ENCODE measurements around the gene TSPAN11.

Gene TSPAN11

DNA sequence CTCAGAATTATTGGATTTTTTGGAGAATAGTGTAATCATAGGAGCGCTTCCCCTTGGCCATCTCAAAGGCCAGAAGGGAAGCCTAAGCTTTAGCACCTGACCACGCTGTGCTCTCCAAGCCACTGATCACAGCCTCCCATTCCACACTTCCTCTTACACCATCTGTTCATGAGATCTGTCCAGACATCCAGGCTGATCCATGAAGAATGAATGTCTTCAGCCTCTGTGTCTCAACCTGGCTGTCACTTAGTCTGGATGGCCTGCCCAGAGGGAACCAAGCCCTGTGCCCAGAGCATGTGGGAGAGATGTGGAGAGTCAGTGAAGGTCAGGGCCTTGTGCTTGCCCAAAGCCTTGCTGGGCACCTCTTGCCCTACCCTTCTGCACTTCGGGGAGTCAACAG, 40.5 kb downstream of the TSPAN11 start:
- ChIA-PET POLR2A (no interaction called here), CTCF (interaction anchor here (0.7 kb wide), 1 partner anchor 67 kb away, joined by 3 read pairs; no protein-coding TSS in a partner anchor)

DNA sequence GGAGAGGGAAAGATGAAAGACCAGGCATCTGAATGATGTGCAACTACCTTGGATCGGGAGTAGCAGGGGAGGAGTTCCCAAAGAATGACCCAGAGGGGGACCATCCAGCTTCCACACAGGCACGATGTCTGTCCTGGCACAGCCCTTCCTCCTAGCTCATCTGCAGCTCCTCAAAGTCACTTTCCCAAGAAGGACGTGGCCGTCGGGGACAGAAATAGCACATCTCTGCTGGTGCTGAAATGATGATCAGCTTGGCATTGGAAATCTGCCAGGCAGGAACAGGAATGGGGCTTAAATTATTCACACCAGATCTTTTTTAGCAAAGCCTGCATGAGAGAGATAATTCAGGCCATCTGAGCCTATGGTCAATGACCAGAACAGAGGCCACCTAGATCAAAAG, 41.7 kb downstream of the TSPAN11 start:
- Histone ChIP-seq H3K36me3 (ENCODE audit: control insufficient read depth in 4 of 4, insufficient read depth in 4 of 4, low read length in 3 of 4) (no peaks in the 10 kb centered on the region), H3K27me3 (replicated peaks in 2 of 5; ENCODE audit: control insufficient read depth in 4 of 5, insufficient read depth in 5 of 5, low read length in 4 of 5) (peaks cover 0 to 23% (median 9%) of the 10 kb centered on the region in 5 experiments), H3K4me3 (ENCODE audit: control insufficient read depth in 1 of 7, extremely low read depth in 1 of 7, insufficient read depth in 4 of 7, low read depth in 2 of 7, low read length in 6 of 7) (no peak overlapping the region), H3K4me1 (ENCODE audit: control extremely low read depth in 1 of 4, control insufficient read depth in 4 of 4, insufficient read depth in 4 of 4, low read length in 3 of 4) (no peaks in the 10 kb centered on the region), H3K9me3 (ENCODE audit: control extremely low read depth in 1 of 5, control insufficient read depth in 4 of 5, insufficient read depth in 2 of 5, low read depth in 1 of 5, low read length in 4 of 5) (no peaks in the 10 kb centered on the region), H3K27ac (ENCODE audit: insufficient read depth in 1 of 2, low read depth in 1 of 2, low read length in 2 of 2, poor library complexity in 1 of 2, severe bottlenecking in 2 of 2) (no peak overlapping the region)
- POLR2A ChIA-PET, result no interaction called here
- CTCF ChIA-PET, result no interaction called here
- DNase-seq, result no peak
- WGBS (ENCODE audit: insufficient coverage), result 69% methylated on average over 4 of the region's 5 CpGs

More for the DNA sequence above, 40.5 kb downstream of the TSPAN11 start:
- H3K4me1 ChIP-seq (ENCODE audit: control extremely low read depth in 1 of 4, control insufficient read depth in 4 of 4, insufficient read depth in 4 of 4, low read length in 3 of 4), result no peaks in the 10 kb centered on the region
- 100% methylated on average over 1 of the region's 3 CpGs for WGBS (ENCODE audit: insufficient coverage)
- no peak for DNase-seq
- H3K27ac ChIP-seq (ENCODE audit: insufficient read depth in 1 of 2, low read depth in 1 of 2, low read length in 2 of 2, poor library complexity in 1 of 2, severe bottlenecking in 2 of 2), result no peak overlapping the region
- H3K4me3 ChIP-seq (ENCODE audit: control insufficient read depth in 1 of 7, extremely low read depth in 1 of 7, insufficient read depth in 4 of 7, low read depth in 2 of 7, low read length in 6 of 7), result no peak overlapping the region
- peaks cover 0 to 14% (median 8%) of the 10 kb centered on the region in 5 experiments for H3K27me3 ChIP-seq (replicated peaks in 2 of 5; ENCODE audit: control insufficient read depth in 4 of 5, insufficient read depth in 5 of 5, low read length in 4 of 5)
- H3K36me3 ChIP-seq (ENCODE audit: control insufficient read depth in 4 of 4, insufficient read depth in 4 of 4, low read length in 3 of 4), result no peaks in the 10 kb centered on the region
- no peaks in the 10 kb centered on the region for H3K9me3 ChIP-seq (ENCODE audit: control extremely low read depth in 1 of 5, control insufficient read depth in 4 of 5, insufficient read depth in 2 of 5, low read depth in 1 of 5, low read length in 4 of 5)

DNA sequence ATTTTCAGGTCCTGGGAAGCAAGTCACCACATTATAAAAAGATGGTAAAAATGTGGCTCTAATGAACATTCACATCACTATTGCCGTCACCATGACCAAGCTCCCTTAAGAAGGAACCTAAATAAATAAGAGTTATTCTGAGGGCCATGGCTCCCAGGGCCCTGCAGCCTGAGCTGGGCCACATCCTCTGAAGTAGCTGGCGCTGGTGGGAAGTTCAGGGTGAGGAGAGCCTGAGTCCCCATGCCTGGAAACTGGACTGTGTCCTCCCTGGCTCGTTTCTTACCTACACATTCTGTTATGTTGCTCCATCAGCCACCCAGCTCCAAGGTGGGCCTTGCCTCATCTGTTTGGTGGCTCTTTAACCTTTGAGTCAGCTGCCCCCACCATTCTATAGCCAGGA, 42.5 kb downstream of the TSPAN11 start:
- H3K4me1 ChIP-seq (ENCODE audit: control extremely low read depth in 1 of 4, control insufficient read depth in 4 of 4, insufficient read depth in 4 of 4, low read length in 3 of 4), result no peaks in the 10 kb centered on the region
- no peak for DNase-seq
- 100% methylated on average over 2 of the region's 3 CpGs for WGBS (ENCODE audit: insufficient coverage)
- H3K27me3 ChIP-seq (replicated peaks in 2 of 5; ENCODE audit: control insufficient read depth in 4 of 5, insufficient read depth in 5 of 5, low read length in 4 of 5), result peaks cover 0 to 28% (median 9%) of the 10 kb centered on the region in 5 experiments
- H3K36me3 ChIP-seq (ENCODE audit: control insufficient read depth in 4 of 4, insufficient read depth in 4 of 4, low read length in 3 of 4), result no peaks in the 10 kb centered on the region
- no peak overlapping the region for H3K27ac ChIP-seq (ENCODE audit: insufficient read depth in 1 of 2, low read depth in 1 of 2, low read length in 2 of 2, poor library complexity in 1 of 2, severe bottlenecking in 2 of 2)
- no peak overlapping the region for H3K4me3 ChIP-seq (ENCODE audit: control insufficient read depth in 1 of 7, extremely low read depth in 1 of 7, insufficient read depth in 4 of 7, low read depth in 2 of 7, low read length in 6 of 7)
- CTCF ChIA-PET, result no interaction called here
- POLR2A ChIA-PET, result no interaction called here
- no peaks in the 10 kb centered on the region for H3K9me3 ChIP-seq (ENCODE audit: control extremely low read depth in 1 of 5, control insufficient read depth in 4 of 5, insufficient read depth in 2 of 5, low read depth in 1 of 5, low read length in 4 of 5)

DNA sequence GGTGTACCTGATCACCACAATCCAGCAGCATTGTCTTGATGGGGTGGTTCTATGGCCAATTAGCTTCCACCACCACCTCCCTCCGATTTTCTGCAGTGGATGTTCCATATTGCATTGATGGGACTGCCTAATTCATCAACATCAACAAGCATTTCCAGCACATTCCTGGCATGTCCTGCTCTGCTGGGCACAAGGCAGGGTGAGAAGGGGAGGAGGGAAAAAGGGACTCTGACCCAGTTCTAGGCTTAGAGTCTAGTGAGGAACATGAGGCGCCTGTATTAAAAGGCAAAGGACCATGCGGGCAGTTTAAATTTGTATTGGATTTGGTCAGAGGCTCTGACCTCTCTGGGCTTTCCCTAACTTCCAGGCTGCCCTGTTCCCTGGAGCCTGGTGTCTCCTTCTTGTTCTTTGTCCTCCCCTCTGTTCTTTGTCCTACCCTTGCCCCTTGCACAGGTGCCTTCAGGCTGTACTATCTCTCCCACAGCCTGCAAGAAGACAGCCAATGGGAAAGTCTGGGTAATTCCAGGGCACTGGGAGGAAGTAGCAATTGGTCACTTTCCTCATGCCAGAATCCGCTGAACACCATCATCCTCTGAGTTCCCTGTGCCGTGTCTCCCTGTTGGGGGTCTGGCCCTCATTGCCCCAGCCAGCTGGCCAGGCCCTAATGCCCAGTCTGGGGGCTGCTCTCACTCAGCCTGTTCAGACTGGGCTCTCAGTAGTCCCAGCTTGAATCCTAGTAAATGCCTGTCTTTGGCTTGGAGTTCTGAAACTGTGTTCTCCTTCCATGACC, 43.3 kb downstream of the TSPAN11 start:
- 100% methylated on average over 4 of the region's 5 CpGs for WGBS (ENCODE audit: insufficient coverage)
- peaks cover 0 to 33% (median 9%) of the 10 kb centered on the region in 5 experiments for H3K27me3 ChIP-seq (replicated peaks in 2 of 5; ENCODE audit: control insufficient read depth in 4 of 5, insufficient read depth in 5 of 5, low read length in 4 of 5)
- no peaks in the 10 kb centered on the region for H3K4me1 ChIP-seq (ENCODE audit: control extremely low read depth in 1 of 4, control insufficient read depth in 4 of 4, insufficient read depth in 4 of 4, low read length in 3 of 4)
- ChIA-PET CTCF (no interaction called here), POLR2A (no interaction called here)
- no peaks in the 10 kb centered on the region for H3K36me3 ChIP-seq (ENCODE audit: control insufficient read depth in 4 of 4, insufficient read depth in 4 of 4, low read length in 3 of 4)
- no peak for DNase-seq
- no peaks in the 10 kb centered on the region for H3K9me3 ChIP-seq (ENCODE audit: control extremely low read depth in 1 of 5, control insufficient read depth in 4 of 5, insufficient read depth in 2 of 5, low read depth in 1 of 5, low read length in 4 of 5)
- no peak overlapping the region for H3K4me3 ChIP-seq (ENCODE audit: control insufficient read depth in 1 of 7, extremely low read depth in 1 of 7, insufficient read depth in 4 of 7, low read depth in 2 of 7, low read length in 6 of 7)
- no peak overlapping the region for H3K27ac ChIP-seq (ENCODE audit: insufficient read depth in 1 of 2, low read depth in 1 of 2, low read length in 2 of 2, poor library complexity in 1 of 2, severe bottlenecking in 2 of 2)

DNA sequence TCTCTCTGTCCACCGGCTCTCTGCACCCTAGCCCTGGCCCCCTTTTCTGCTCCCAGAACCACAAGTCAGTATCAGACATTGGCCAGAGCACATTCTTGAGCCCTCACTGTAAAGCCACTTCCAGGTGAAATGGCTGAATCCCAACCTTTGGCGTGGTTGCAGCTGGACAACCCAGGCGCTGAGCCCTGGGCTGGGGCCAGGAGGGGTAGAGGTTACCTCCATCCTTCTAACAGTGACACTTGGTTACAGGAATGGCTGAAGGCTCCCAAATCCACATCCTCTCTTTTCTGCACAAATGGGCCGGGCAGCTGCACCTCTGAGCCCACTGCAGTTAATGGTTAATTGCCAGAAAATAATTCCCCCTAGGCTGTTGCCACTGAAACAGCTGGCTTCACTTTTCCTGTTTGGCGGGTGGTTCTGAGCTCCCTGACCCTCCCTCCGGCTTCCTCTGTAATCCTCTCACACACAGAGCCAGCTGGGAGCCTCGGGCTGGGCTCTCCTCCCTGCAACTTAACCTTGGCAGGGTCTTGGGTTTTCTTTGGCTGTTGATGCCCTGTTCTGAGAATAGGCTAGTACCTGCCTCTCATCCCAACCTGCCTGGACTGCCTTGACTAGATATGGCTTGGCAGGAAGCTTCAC, 44.1 kb downstream of the TSPAN11 start:
- no peaks in the 10 kb centered on the region for H3K9me3 ChIP-seq (ENCODE audit: control extremely low read depth in 1 of 5, control insufficient read depth in 4 of 5, insufficient read depth in 2 of 5, low read depth in 1 of 5, low read length in 4 of 5)
- H3K4me3 ChIP-seq (ENCODE audit: control insufficient read depth in 1 of 7, extremely low read depth in 1 of 7, insufficient read depth in 4 of 7, low read depth in 2 of 7, low read length in 6 of 7), result no peak overlapping the region
- 18% methylated on average over 4 of the region's 7 CpGs for WGBS (ENCODE audit: insufficient coverage)
- DNase-seq, result no peak
- POLR2A ChIA-PET, result no interaction called here
- H3K27ac ChIP-seq (ENCODE audit: insufficient read depth in 1 of 2, low read depth in 1 of 2, low read length in 2 of 2, poor library complexity in 1 of 2, severe bottlenecking in 2 of 2), result no peak overlapping the region
- no peaks in the 10 kb centered on the region for H3K36me3 ChIP-seq (ENCODE audit: control insufficient read depth in 4 of 4, insufficient read depth in 4 of 4, low read length in 3 of 4)
- H3K4me1 ChIP-seq (ENCODE audit: control extremely low read depth in 1 of 4, control insufficient read depth in 4 of 4, insufficient read depth in 4 of 4, low read length in 3 of 4), result no peaks in the 10 kb centered on the region
- H3K27me3 ChIP-seq (replicated peaks in 2 of 5; ENCODE audit: control insufficient read depth in 4 of 5, insufficient read depth in 5 of 5, low read length in 4 of 5), result peaks cover 0 to 34% (median 9%) of the 10 kb centered on the region in 5 experiments
- CTCF ChIA-PET, result interaction anchor here (1.6 kb wide), 1 partner anchor 11 kb away, joined by 4 read pairs; no protein-coding TSS in a partner anchor

DNA sequence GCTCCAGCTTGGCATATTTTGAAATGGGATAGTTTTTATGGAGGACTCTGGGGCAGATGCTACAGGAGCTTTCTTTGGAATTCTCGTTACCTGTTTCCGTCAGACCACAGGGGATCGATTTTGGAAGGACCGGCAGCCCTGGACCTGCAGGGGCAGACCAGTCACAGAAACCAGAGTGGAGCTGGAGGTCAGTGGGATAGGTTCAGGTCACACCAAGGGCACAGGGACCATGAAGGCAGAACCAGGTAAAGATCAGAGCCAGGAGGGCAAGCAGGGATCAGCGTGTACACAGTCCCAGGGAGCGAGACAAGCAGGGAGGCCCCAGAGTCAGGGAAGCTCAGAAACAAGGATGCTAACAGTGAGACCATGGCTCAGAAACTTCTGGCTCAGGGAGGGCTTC, 45.5 kb downstream of the TSPAN11 start:
- H3K36me3 ChIP-seq (ENCODE audit: control insufficient read depth in 4 of 4, insufficient read depth in 4 of 4, low read length in 3 of 4), result no peaks in the 10 kb centered on the region
- no peaks in the 10 kb centered on the region for H3K4me1 ChIP-seq (ENCODE audit: control extremely low read depth in 1 of 4, control insufficient read depth in 4 of 4, insufficient read depth in 4 of 4, low read length in 3 of 4)
- H3K27ac ChIP-seq (ENCODE audit: insufficient read depth in 1 of 2, low read depth in 1 of 2, low read length in 2 of 2, poor library complexity in 1 of 2, severe bottlenecking in 2 of 2), result no peak overlapping the region
- POLR2A ChIA-PET, result interaction anchor here (0.7 kb wide), 1 partner anchor 745 kb away, joined by 8 read pairs; no protein-coding TSS in a partner anchor
- WGBS (ENCODE audit: insufficient coverage), result 88% methylated on average over 6 of the region's 6 CpGs
- H3K9me3 ChIP-seq (ENCODE audit: control extremely low read depth in 1 of 5, control insufficient read depth in 4 of 5, insufficient read depth in 2 of 5, low read depth in 1 of 5, low read length in 4 of 5), result no peaks in the 10 kb centered on the region
- CTCF ChIA-PET, result interaction anchor here (0.9 to 1.6 kb wide), 3 partner anchors 9 to 19 kb away, joined by 3 to 6 read pairs (median 4); no protein-coding TSS in a partner anchor
- no peak for DNase-seq
- peaks cover 0 to 34% (median 9%) of the 10 kb centered on the region in 5 experiments for H3K27me3 ChIP-seq (replicated peaks in 2 of 5; ENCODE audit: control insufficient read depth in 4 of 5, insufficient read depth in 5 of 5, low read length in 4 of 5)
- H3K4me3 ChIP-seq (ENCODE audit: control insufficient read depth in 1 of 7, extremely low read depth in 1 of 7, insufficient read depth in 4 of 7, low read depth in 2 of 7, low read length in 6 of 7), result no peak overlapping the region

DNA sequence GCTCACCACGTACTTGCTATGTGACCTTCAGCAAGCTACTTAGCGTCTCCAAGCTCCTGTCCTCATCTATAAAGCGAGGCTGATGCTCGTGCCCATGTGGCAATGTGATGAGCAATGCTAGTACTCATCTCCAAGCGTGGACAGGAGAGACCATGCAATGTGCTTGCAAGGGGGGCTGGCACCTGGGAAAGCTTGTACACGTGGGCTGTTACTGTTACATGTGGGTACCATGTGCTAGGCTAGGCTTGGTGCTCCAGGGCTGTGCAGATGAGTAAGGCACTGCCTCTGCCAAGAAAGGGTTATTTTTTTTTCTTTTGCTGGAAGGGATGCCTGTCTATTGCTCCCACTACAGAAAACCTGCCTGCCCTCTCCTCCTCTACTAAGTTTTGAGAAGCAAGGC, 46.6 kb downstream of the TSPAN11 start:
- Histone ChIP-seq H3K36me3 (ENCODE audit: control insufficient read depth in 4 of 4, insufficient read depth in 4 of 4, low read length in 3 of 4) (no peaks in the 10 kb centered on the region), H3K4me3 (ENCODE audit: control insufficient read depth in 1 of 7, extremely low read depth in 1 of 7, insufficient read depth in 4 of 7, low read depth in 2 of 7, low read length in 6 of 7) (no peak overlapping the region), H3K9me3 (ENCODE audit: control extremely low read depth in 1 of 5, control insufficient read depth in 4 of 5, insufficient read depth in 2 of 5, low read depth in 1 of 5, low read length in 4 of 5) (no peaks in the 10 kb centered on the region), H3K27ac (ENCODE audit: insufficient read depth in 1 of 2, low read depth in 1 of 2, low read length in 2 of 2, poor library complexity in 1 of 2, severe bottlenecking in 2 of 2) (no peak overlapping the region), H3K4me1 (ENCODE audit: control extremely low read depth in 1 of 4, control insufficient read depth in 4 of 4, insufficient read depth in 4 of 4, low read length in 3 of 4) (no peaks in the 10 kb centered on the region), H3K27me3 (replicated peaks in 2 of 5; ENCODE audit: control insufficient read depth in 4 of 5, insufficient read depth in 5 of 5, low read length in 4 of 5) (peaks cover 0 to 34% (median 8%) of the 10 kb centered on the region in 5 experiments)
- ChIA-PET CTCF (interaction anchor here (1.5 kb wide), 1 partner anchor 13 kb away, joined by 6 read pairs; no protein-coding TSS in a partner anchor), POLR2A (no interaction called here)
- 90% methylated on average over 6 of the region's 6 CpGs for WGBS (ENCODE audit: insufficient coverage)
- no peak for DNase-seq
